Germinal center (tissue), 1 donor: ENCODE measurements around the gene ZNF616.
"Not testable (repeated sequence)": the region's sequence is repeated elsewhere in the genome, so short reads cannot be mapped to it uniquely, and the experiment has no call there.

Source experiments
- DNase-seq: peaks from one replicate; pipeline ENCODE4 v3.0.0; 2012; ENCODE audit warnings: mixed read lengths, low spot score

Gene ZNF616

GRCh38 chr19:52102782-52103181 is 37.0 kb downstream of the ZNF616 start:
- no peak for DNase-seq

- DNase-seq = no peak
These were observed 37.7 kb downstream of the ZNF616 start for GRCh38 chr19:52101866-52102562.

GRCh38 chr19:52099497-52100138 is 40.1 kb downstream of the ZNF616 start:
- DNase-seq = no peak

- not testable (repeated sequence) for DNase-seq
These were observed 43.3 kb downstream of the ZNF616 start for GRCh38 chr19:52096416-52096815.

- DNase-seq = peak; percentile 79
These were observed 44.3 kb downstream of the ZNF616 start, which contains the start of gene ZNF841 for GRCh38 chr19:52095172-52096014. Gene ZNF841, minus strand, starts transcription at chr19:52095765. Its CDS starts 10,964 bp downstream, at chr19:52084801.

- DNase-seq = no peak
These were observed 45.1 kb downstream of the ZNF616 start for GRCh38 chr19:52094526-52095130.

GRCh38 chr19:52086481-52086880 is 53.3 kb downstream of the ZNF616 start:
- no peak for DNase-seq

- no peak for DNase-seq
These were observed 69.2 kb downstream of the ZNF616 start for GRCh38 chr19:52070496-52070895.

GRCh38 chr19:52069653-52070052 is 70.1 kb downstream of the ZNF616 start:
- no peak for DNase-seq

GRCh38 chr19:52066258-52066863 is 73.4 kb downstream of the ZNF616 start:
- DNase-seq = no peak

GRCh38 chr19:52065399-52065798 is 74.3 kb downstream of the ZNF616 start:
- DNase-seq = no peak
